ENCODE data around the gene FLT1.
A peak's percentile ranks its signal among the peaks of the same experiment; 100 is the strongest.

The FLT1 gene

GRCh38 chr13:28440774-28441504, 54.0 kb downstream of the FLT1 start:
- Histone ChIP-seq H3K27ac (ENCODE audit: extremely low read depth, low read depth, low read length) (no peak overlapping the region), H3K9me3 (ENCODE audit: control insufficient read depth, insufficient read depth, low read depth, low read length) (no peaks in the 10 kb centered on the region), H3K4me1 (ENCODE audit: control insufficient read depth, insufficient read depth, low read length) (no peaks in the 10 kb centered on the region), H3K4me3 (ENCODE audit: low read depth, low read length) (no peak overlapping the region), H3K36me3 (ENCODE audit: control insufficient read depth in 2 of 2, insufficient read depth in 1 of 2, low read length in 2 of 2) (peaks cover 0 to 23% of the 10 kb centered on the region in 2 experiments; a peak in 1 of 3 replicates)
- ChIA-PET POLR2A (no interaction called here), CTCF (interaction anchor here (0.6 kb wide), 2 partner anchors 107 to 661 kb away, joined by 3 to 4 read pairs; no protein-coding TSS in a partner anchor)
- peak; percentile 36 for TF ChIP-seq SETDB1 (IDR thresholded peaks at IDR 0.05; ENCODE audit: insufficient read length, low read length)
- TF ChIP-seq ZNF16 (tag by site-specific recombination; IDR thresholded peaks at IDR 0.05; ENCODE audit: low read depth), result no peak
- no peak for TF ChIP-seq ZNF394 (tag by site-specific recombination; IDR thresholded peaks at IDR 0.05; ENCODE audit: borderline replicate concordance)

- Histone ChIP-seq H3K36me3 (ENCODE audit: control insufficient read depth in 2 of 2, insufficient read depth in 1 of 2, low read length in 2 of 2) (peaks cover 0 to 27% of the 10 kb centered on the region in 2 experiments; a peak in 1 of 3 replicates), H3K4me3 (ENCODE audit: low read depth, low read length) (no peak overlapping the region), H3K9me3 (ENCODE audit: control insufficient read depth, insufficient read depth, low read depth, low read length) (no peaks in the 10 kb centered on the region), H3K4me1 (ENCODE audit: control insufficient read depth, insufficient read depth, low read length) (no peaks in the 10 kb centered on the region), H3K27ac (ENCODE audit: extremely low read depth, low read depth, low read length) (no peak overlapping the region)
- TF ChIP-seq ZNF843 (tag by site-specific recombination; IDR thresholded peaks at IDR 0.05) (no peak), ZNF19 (tag by site-specific recombination; IDR thresholded peaks at IDR 0.05; ENCODE audit: low read depth) (no peak), HOXC10 (CRISPR knock-in tag; IDR thresholded peaks at IDR 0.05) (no peak), ZNF658 (tag by site-specific recombination; IDR thresholded peaks at IDR 0.05) (no peak)
- TF ChIP-seq, protein P1, sequence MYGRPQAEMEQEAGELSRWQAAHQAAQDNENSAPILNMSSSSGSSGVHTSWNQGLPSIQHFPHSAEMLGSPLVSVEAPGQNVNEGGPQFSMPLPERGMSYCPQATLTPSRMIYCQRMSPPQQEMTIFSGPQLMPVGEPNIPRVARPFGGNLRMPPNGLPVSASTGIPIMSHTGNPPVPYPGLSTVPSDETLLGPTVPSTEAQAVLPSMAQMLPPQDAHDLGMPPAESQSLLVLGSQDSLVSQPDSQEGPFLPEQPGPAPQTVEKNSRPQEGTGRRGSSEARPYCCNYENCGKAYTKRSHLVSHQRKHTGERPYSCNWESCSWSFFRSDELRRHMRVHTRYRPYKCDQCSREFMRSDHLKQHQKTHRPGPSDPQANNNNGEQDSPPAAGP (tag by site-specific recombination; IDR thresholded peaks at IDR 0.05), result no peak
- ChIA-PET POLR2A (no interaction called here), CTCF (interaction anchor here (1.0 kb wide), 1 partner anchor 217 kb away, joined by 3 read pairs; no protein-coding TSS in a partner anchor)
Measured at GRCh38 chr13:28438598-28439334, 56.2 kb downstream of the FLT1 start.

GRCh38 chr13:28438067-28438466, 56.9 kb downstream of the FLT1 start:
- POLR2A ChIA-PET, result no interaction called here
- Histone ChIP-seq H3K4me3 (ENCODE audit: low read depth, low read length) (no peak overlapping the region), H3K9me3 (ENCODE audit: control insufficient read depth, insufficient read depth, low read depth, low read length) (no peaks in the 10 kb centered on the region), H3K4me1 (ENCODE audit: control insufficient read depth, insufficient read depth, low read length) (no peaks in the 10 kb centered on the region), H3K27ac (ENCODE audit: extremely low read depth, low read depth, low read length) (no peak overlapping the region), H3K36me3 (ENCODE audit: control insufficient read depth in 2 of 2, insufficient read depth in 1 of 2, low read length in 2 of 2) (peaks cover 0 to 30% of the 10 kb centered on the region in 2 experiments; a peak in 1 of 3 replicates)
- CTCF ChIA-PET, result interaction anchor here (1.0 kb wide), 1 partner anchor 218 kb away, joined by 3 read pairs; no protein-coding TSS in a partner anchor
- TF ChIP-seq CTCF (tag by site-specific recombination; IDR thresholded peaks at IDR 0.05) (no peak), ZNF776 (tag by site-specific recombination; IDR thresholded peaks at IDR 0.05; ENCODE audit: borderline replicate concordance) (no peak), ZNF571 (tag by site-specific recombination; IDR thresholded peaks at IDR 0.05) (no peak), ZBTB48 (tag by site-specific recombination; IDR thresholded peaks at IDR 0.05) (no peak), ZNF623 (tag by site-specific recombination; IDR thresholded peaks at IDR 0.05) (no peak), GFI1B (tag by site-specific recombination; IDR thresholded peaks at IDR 0.05) (no peak), MZF1 (tag by site-specific recombination; IDR thresholded peaks at IDR 0.05; ENCODE audit: borderline replicate concordance) (no peak), ZBTB1 (tag by site-specific recombination; IDR thresholded peaks at IDR 0.05) (no peak), ZNF585B (tag by site-specific recombination; IDR thresholded peaks at IDR 0.05) (no peak), KLF1 (tag by site-specific recombination; IDR thresholded peaks at IDR 0.05) (no peak), ZNF704 (tag by site-specific recombination; IDR thresholded peaks at IDR 0.05) (no peak), SCRT2 (tag by site-specific recombination; IDR thresholded peaks at IDR 0.05) (no peak)
- TF ChIP-seq, protein P2, sequence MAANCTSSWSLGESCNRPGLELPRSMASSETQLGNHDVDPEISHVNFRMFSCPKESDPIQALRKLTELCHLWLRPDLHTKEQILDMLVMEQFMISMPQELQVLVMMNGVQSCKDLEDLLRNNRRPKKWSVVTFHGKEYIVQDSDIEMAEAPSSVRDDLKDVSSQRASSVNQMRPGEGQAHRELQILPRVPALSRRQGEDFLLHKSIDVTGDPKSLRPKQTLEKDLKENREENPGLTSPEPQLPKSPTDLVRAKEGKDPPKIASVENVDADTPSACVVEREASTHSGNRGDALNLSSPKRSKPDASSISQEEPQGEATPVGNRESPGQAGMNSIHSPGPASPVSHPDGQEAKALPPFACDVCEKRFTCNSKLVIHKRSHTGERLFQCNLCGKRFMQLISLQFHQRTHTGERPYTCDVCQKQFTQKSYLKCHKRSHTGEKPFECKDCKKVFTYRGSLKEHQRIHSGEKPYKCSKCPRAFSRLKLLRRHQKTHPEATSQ (tag by site-specific recombination; IDR thresholded peaks at IDR 0.05), result no peak
